ENCODE data around the gene TBC1D9B.

DNA sequence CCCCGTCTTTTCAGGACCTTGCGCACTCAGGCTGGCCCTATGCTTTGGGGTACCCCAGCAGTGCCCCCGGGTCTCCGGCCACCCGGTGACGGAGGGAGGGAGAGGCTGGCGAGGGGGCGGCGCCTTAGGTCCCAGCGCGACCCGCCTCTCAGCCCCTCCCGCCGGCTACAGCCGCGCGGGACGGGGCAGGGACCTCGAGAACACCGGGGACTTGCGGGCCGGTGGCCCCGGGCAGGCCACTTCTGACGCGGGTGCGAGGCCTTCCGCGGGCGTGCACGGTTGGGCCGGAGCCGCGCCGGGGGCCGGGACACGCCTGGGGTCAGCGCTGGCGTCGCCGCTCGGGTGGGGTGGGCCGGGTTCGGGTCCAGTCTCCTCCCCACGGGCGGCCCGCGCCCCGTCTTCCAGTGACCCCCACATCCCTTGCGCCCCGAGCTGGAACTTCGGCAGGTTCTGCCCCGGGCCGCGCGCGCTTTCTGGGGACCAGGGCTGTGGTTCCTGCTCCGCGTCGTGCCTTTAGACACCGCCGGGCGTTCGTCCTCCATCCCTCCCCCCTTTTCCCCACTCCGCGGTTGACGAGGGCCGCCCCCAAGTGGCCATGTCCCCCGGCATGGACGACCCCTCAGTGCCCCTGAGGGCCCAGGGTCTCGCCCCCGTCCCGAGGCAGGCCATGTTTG, 90.8 kb downstream of the TBC1D9B start:
- TF ChIP-seq KDM1A (CRISPR knock-in tag; IDR thresholded peaks at IDR 0.05) (no peak), ZNF567 (CRISPR knock-in tag; IDR thresholded peaks at IDR 0.05; ENCODE audit: borderline replicate concordance) (no peak), ZBTB38 (CRISPR knock-in tag; IDR thresholded peaks at IDR 0.05) (no peak), ERF (CRISPR knock-in tag; IDR thresholded peaks at IDR 0.05) (no peak), ZNF121 (CRISPR knock-in tag; IDR thresholded peaks at IDR 0.05) (no peak), ZNF772 (CRISPR knock-in tag; IDR thresholded peaks at IDR 0.05) (no peak), MAFK (conservative IDR thresholded peaks at IDR 0.05 in 1 of 2, IDR thresholded peaks at IDR 0.05 in 1 of 2; ENCODE audit: low read length in 2 of 2) (no peak), ZNF432 (CRISPR knock-in tag; IDR thresholded peaks at IDR 0.05; ENCODE audit: borderline replicate concordance) (no peak), ZNF329 (CRISPR knock-in tag; IDR thresholded peaks at IDR 0.05; ENCODE audit: low read depth) (no peak)
- TF ChIP-seq, protein P1, sequence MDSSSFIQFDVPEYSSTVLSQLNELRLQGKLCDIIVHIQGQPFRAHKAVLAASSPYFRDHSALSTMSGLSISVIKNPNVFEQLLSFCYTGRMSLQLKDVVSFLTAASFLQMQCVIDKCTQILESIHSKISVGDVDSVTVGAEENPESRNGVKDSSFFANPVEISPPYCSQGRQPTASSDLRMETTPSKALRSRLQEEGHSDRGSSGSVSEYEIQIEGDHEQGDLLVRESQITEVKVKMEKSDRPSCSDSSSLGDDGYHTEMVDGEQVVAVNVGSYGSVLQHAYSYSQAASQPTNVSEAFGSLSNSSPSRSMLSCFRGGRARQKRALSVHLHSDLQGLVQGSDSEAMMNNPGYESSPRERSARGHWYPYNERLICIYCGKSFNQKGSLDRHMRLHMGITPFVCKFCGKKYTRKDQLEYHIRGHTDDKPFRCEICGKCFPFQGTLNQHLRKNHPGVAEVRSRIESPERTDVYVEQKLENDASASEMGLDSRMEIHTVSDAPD (CRISPR knock-in tag; IDR thresholded peaks at IDR 0.05): no peak
- TF ChIP-seq, protein P2, sequence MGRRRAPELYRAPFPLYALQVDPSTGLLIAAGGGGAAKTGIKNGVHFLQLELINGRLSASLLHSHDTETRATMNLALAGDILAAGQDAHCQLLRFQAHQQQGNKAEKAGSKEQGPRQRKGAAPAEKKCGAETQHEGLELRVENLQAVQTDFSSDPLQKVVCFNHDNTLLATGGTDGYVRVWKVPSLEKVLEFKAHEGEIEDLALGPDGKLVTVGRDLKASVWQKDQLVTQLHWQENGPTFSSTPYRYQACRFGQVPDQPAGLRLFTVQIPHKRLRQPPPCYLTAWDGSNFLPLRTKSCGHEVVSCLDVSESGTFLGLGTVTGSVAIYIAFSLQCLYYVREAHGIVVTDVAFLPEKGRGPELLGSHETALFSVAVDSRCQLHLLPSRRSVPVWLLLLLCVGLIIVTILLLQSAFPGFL (CRISPR knock-in tag; IDR thresholded peaks at IDR 0.05): no peak

Data from HepG2 (cell line).